H9 (cell line): ENCODE data around the gene ANKRD17. TPM values are rescaled to one million over a fixed set of nuclear protein-coding genes. Genes with fewer than 3 reads are reported as not detected.
"Not testable (repeated sequence)": the region's sequence is repeated elsewhere in the genome, so short reads cannot be mapped to it uniquely, and the experiment has no call there.

Source experiments
- DNase-seq: peaks from one replicate; pipeline ENCODE4 v3.0.0-alpha.2; 2017
- H2AFZ ChIP-seq: one replicate; pipeline ENCODE4 v1.6.1; 2013; ENCODE audit warnings: mild to moderate bottlenecking, low read length, control low read depth, moderate library complexity
- H2AK5ac ChIP-seq: 2 replicates; pipeline ENCODE4 v1.6.1; 2013; ENCODE audit warnings: low read length, control low read depth, mixed read lengths; ENCODE audit not compliant: insufficient read length
- H2BK120ac ChIP-seq: one replicate; pipeline ENCODE4 v1.6.1; 2013; ENCODE audit warnings: low read depth, mild to moderate bottlenecking, low read length, control low read depth, inconsistent platforms; ENCODE audit not compliant: poor library complexity, severe bottlenecking
- H2BK12ac ChIP-seq: 2 replicates; pipeline ENCODE4 v1.6.1; 2013; ENCODE audit warnings: low read length, control low read depth, mixed read lengths, low read depth; ENCODE audit not compliant: insufficient read length
- H2BK15ac ChIP-seq: 2 replicates; pipeline ENCODE4 v1.6.1; 2013; ENCODE audit warnings: low read depth, low read length, control low read depth
- H2BK20ac ChIP-seq: one replicate; pipeline ENCODE4 v1.6.1; 2013; ENCODE audit warnings: low read depth, mild to moderate bottlenecking, low read length, control low read depth, inconsistent platforms; ENCODE audit not compliant: poor library complexity, severe bottlenecking
- H2BK5ac ChIP-seq: 2 replicates; pipeline ENCODE4 v1.6.1; 2013; ENCODE audit warnings: low read length, control low read depth, mixed read lengths; ENCODE audit not compliant: insufficient read length
- H3K14ac ChIP-seq: 2 replicates; pipeline ENCODE4 v1.6.1; 2013; ENCODE audit warnings: low read length, control low read depth; ENCODE audit not compliant: insufficient read depth
- H3K18ac ChIP-seq: 2 replicates; pipeline ENCODE4 v1.6.1; 2013; ENCODE audit warnings: low read depth, mild to moderate bottlenecking, mixed read lengths, low read length, control low read depth; ENCODE audit not compliant: insufficient read length
- H3K23ac ChIP-seq: 2 replicates; pipeline ENCODE4 v1.6.1; 2013; ENCODE audit warnings: low read length, control low read depth, mixed read lengths, low read depth; ENCODE audit not compliant: insufficient read length
- H3K23me2 ChIP-seq: 2 replicates; pipeline ENCODE4 v1.6.1; 2013; ENCODE audit warnings: low read depth, mild to moderate bottlenecking, mixed read lengths, low read length, control low read depth; ENCODE audit not compliant: insufficient read length, poor library complexity, severe bottlenecking
- H3K27ac ChIP-seq: 2 replicates; pipeline ENCODE4 v1.5.1; 2013; ENCODE audit warnings: low read length, control low read depth, mixed read lengths, low read depth; ENCODE audit not compliant: insufficient read length
- H3K27me3 ChIP-seq: 2 replicates; pipeline ENCODE4 v1.6.1; 2013; ENCODE audit warnings: low read length, control low read depth, inconsistent platforms; ENCODE audit not compliant: insufficient read depth
- H3K4ac ChIP-seq: 2 replicates; pipeline ENCODE4 v1.6.1; 2013; ENCODE audit warnings: low read depth, mild to moderate bottlenecking, control low read depth, inconsistent platforms, low read length, moderate library complexity
- H3K4me1 ChIP-seq: 2 replicates; pipeline ENCODE4 v1.6.1; 2013; ENCODE audit warnings: low read length, control low read depth, inconsistent platforms; ENCODE audit not compliant: insufficient read depth
- H3K4me2 ChIP-seq: 2 replicates; pipeline ENCODE4 v1.6.1; 2013; ENCODE audit warnings: low read length, control low read depth, mixed read lengths; ENCODE audit not compliant: insufficient read length, insufficient read depth
- H3K56ac ChIP-seq: 2 replicates; pipeline ENCODE4 v1.6.1; 2013; ENCODE audit warnings: low read depth, mild to moderate bottlenecking, mixed read lengths, low read length, control low read depth; ENCODE audit not compliant: insufficient read length
- H3K79me1 ChIP-seq: 2 replicates; pipeline ENCODE4 v1.6.1; 2013; ENCODE audit warnings: low read depth, mild to moderate bottlenecking, moderate library complexity, low read length, control low read depth, inconsistent platforms; ENCODE audit not compliant: insufficient read depth, poor library complexity, severe bottlenecking
- H3K79me2 ChIP-seq: 2 replicates; pipeline ENCODE4 v1.6.1; 2013; ENCODE audit warnings: low read length, control low read depth, inconsistent platforms; ENCODE audit not compliant: insufficient read depth
- H3K9ac ChIP-seq: 2 replicates; pipeline ENCODE4 v1.6.1; 2013; ENCODE audit warnings: low read length, control low read depth, mixed read lengths; ENCODE audit not compliant: insufficient read length; ENCODE audit errors: extremely low read depth
- H3K9me3 ChIP-seq: one replicate; pipeline ENCODE4 v1.6.1; 2013; ENCODE audit warnings: low read depth, low read length, inconsistent platforms; ENCODE audit not compliant: control insufficient read depth
- H3T11ph ChIP-seq: one replicate; pipeline ENCODE4 v1.6.1; 2013; ENCODE audit warnings: mild to moderate bottlenecking, low read length, control low read depth, inconsistent platforms
- H4K20me1 ChIP-seq: one replicate; pipeline ENCODE4 v1.6.1; 2013; ENCODE audit not compliant: control insufficient read depth, insufficient read length, insufficient read depth
- H4K5ac ChIP-seq: 2 replicates; pipeline ENCODE4 v1.6.1; 2013; ENCODE audit warnings: low read depth, mild to moderate bottlenecking, mixed read lengths, low read length, control low read depth; ENCODE audit not compliant: insufficient read length
- H4K8ac ChIP-seq: replicated peaks from 2 replicates; pipeline ENCODE4 v1.6.1; 2013; ENCODE audit warnings: low read length, control low read depth, mixed read lengths, low read depth; ENCODE audit not compliant: insufficient read length
- H4K91ac ChIP-seq: 2 replicates; pipeline ENCODE4 v1.6.1; 2013; ENCODE audit warnings: low read depth, mild to moderate bottlenecking, moderate library complexity, mixed read lengths, low read length, control low read depth; ENCODE audit not compliant: insufficient read length
- H3K27ac Mint-ChIP-seq, 3 experiments: 2 replicates in 2 of 3; 3 replicates in 1 of 3; pipeline ENCODE4 v1.8.0; 2020 to 2021; ENCODE audit warnings: mixed read lengths in 3 of 3, mild to moderate bottlenecking in 1 of 3, moderate library complexity in 1 of 3
- H3K27me3 Mint-ChIP-seq: 2 replicates; pipeline ENCODE4 v1.8.0; 2021; ENCODE audit warnings: low read depth, mild to moderate bottlenecking, moderate library complexity, mixed read lengths
- H3K36me3 Mint-ChIP-seq, 3 experiments: 2 replicates in 2 of 3; 3 replicates in 1 of 3; pipeline ENCODE4 v1.8.0; 2020 to 2021; ENCODE audit warnings: low read depth in 3 of 3, mixed read lengths in 3 of 3; ENCODE audit not compliant: insufficient read depth in 1 of 3
- H3K4me1 Mint-ChIP-seq, 2 experiments: 2 replicates each; pipeline ENCODE4 v1.8.0; 2020; ENCODE audit warnings: mixed read lengths in 2 of 2
- H3K4me3 Mint-ChIP-seq, 2 experiments: 2 replicates in 1 of 2; 3 replicates in 1 of 2; pipeline ENCODE4 v1.8.0; 2020 to 2021; ENCODE audit warnings: mild to moderate bottlenecking in 2 of 2, mixed read lengths in 2 of 2, moderate library complexity in 1 of 2
- H3K9me3 Mint-ChIP-seq, 2 experiments: 2 replicates in 1 of 2; 3 replicates in 1 of 2; pipeline ENCODE4 v1.8.0; 2020; ENCODE audit warnings: mild to moderate bottlenecking in 2 of 2, mixed read lengths in 2 of 2, moderate library complexity in 1 of 2
- whole genome bisulfite sequencing: extraction: QIAGEN DNeasy Blood & Tissue Kit; methylation state at CpG from one replicate; pipeline ENCODE4 v1.1.7; 2013; ENCODE audit warnings: missing lambda C conversion rate, low lambda C conversion rate, mixed read lengths; ENCODE audit not compliant: insufficient read length; ENCODE audit errors: extremely low coverage; 5-methylcytosine and 5-hydroxymethylcytosine counted together
- total RNA-seq: library from RNA; stranded (reverse); gene quantifications from 2 replicates; pipeline ENCODE4 v1.2.1, GENCODE V29; 2021
- TF ChIP-seq, protein P1 (sequence below): fragments of 200-600 bp; sonication (generic); conservative IDR thresholded peaks from 3 replicates; pipeline ENCODE4 v1.8.0; 2021; ENCODE audit warnings: antibody characterized with exemption, mild to moderate bottlenecking

ANKRD17 gene
- total RNA-seq, 1 experiment from 2014 or later, result 82.4 TPM

DNA sequence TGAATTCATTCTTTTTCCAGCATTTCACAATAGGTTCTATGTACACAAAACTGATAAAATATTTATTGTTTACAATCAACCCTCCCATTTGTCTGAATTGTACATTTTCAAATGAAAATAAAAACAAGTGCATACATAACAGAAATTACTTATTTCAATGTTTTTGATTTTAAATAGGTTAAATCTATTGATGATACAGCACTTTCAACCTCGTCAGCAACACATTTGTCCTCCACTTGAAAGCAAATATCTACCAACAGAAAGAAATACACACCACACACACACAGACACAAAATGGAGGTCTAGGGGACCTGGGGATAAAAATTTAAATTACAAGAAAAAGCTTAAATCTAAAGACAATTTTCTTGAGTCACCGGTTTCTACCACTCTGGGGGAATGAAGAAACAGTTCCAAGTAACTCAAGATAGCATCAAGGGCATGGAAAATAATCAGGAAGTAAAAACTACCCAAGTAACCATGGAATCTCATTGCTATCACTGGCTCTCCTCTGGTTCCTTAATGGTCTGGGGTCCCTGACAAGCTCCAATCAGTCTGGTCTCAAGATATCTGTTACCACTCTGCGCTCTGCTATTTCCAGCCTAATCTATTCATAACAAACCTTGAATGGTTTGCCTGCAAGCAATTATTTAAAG lies 27.6 kb downstream of the ANKRD17 start:
- Histone ChIP-seq H3K4me1 (no peaks in the 10 kb centered on the region), H4K8ac (no peak overlapping the region), H3K79me1 (peaks cover 4% of the 10 kb centered on the region), H3K27me3 (no peaks in the 10 kb centered on the region), H2AK5ac (no peak overlapping the region), H3K23me2 (no peaks in the 10 kb centered on the region), H3K23ac (no peak overlapping the region), H2BK15ac (no peak overlapping the region), H3K27ac (no peak overlapping the region), H2AFZ (no peak overlapping the region), H3K79me2 (peaks cover 2% of the 10 kb centered on the region; the same call in 1 of the 2 replicates), H3K14ac (no peak overlapping the region), H4K20me1 (no peaks in the 10 kb centered on the region), H4K5ac (no peak overlapping the region), H3K56ac (no peak overlapping the region), H3K4ac (no peak overlapping the region), H3T11ph (no peak overlapping the region), H4K91ac (no peak overlapping the region), H2BK120ac (no peak overlapping the region), H2BK20ac (no peak overlapping the region), H2BK5ac (no peak overlapping the region), H3K9ac (no peak overlapping the region), H3K4me2 (no peak overlapping the region), H2BK12ac (no peak overlapping the region), H3K9me3 (no peaks in the 10 kb centered on the region), H3K18ac (no peak overlapping the region)
- no CpG with 5 or more reads among the region's 3 CpGs for WGBS
- H3K27ac Mint-ChIP-seq, result peak overlapping the region in 2 of 3 experiments; percentile 19 to 77; a peak in 3 of 7 replicates
- TF ChIP-seq, protein P1, sequence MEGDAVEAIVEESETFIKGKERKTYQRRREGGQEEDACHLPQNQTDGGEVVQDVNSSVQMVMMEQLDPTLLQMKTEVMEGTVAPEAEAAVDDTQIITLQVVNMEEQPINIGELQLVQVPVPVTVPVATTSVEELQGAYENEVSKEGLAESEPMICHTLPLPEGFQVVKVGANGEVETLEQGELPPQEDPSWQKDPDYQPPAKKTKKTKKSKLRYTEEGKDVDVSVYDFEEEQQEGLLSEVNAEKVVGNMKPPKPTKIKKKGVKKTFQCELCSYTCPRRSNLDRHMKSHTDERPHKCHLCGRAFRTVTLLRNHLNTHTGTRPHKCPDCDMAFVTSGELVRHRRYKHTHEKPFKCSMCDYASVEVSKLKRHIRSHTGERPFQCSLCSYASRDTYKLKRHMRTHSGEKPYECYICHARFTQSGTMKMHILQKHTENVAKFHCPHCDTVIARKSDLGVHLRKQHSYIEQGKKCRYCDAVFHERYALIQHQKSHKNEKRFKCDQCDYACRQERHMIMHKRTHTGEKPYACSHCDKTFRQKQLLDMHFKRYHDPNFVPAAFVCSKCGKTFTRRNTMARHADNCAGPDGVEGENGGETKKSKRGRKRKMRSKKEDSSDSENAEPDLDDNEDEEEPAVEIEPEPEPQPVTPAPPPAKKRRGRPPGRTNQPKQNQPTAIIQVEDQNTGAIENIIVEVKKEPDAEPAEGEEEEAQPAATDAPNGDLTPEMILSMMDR, result no peak
- no peaks in the 10 kb centered on the region for H3K27me3 Mint-ChIP-seq
- H3K4me1 Mint-ChIP-seq, result peaks cover 0 to 3% of the 10 kb centered on the region in 2 experiments; a peak in 1 of 4 replicates
- peaks cover 15 to 33% (median 32%) of the 10 kb centered on the region in 3 experiments; a peak in 6 of 7 replicates for H3K36me3 Mint-ChIP-seq
- no peak overlapping the region for H3K4me3 Mint-ChIP-seq
- no peak for DNase-seq
- H3K9me3 Mint-ChIP-seq, result no peaks in the 10 kb centered on the region

GRCh38 chr4:73228800-73229199 lies 29.8 kb downstream of the ANKRD17 start:
- H2BK15ac ChIP-seq, H3K27ac ChIP-seq, H2BK20ac ChIP-seq, H2BK5ac ChIP-seq, H3K79me1 ChIP-seq, H3K9ac ChIP-seq, H2AK5ac ChIP-seq, H4K91ac ChIP-seq, H3K4me2 ChIP-seq, H3K27me3 ChIP-seq, H4K8ac ChIP-seq, H3K4ac ChIP-seq, H3K4me1 ChIP-seq, H3K9me3 Mint-ChIP-seq, H3K27me3 Mint-ChIP-seq, H2BK12ac ChIP-seq, H3K27ac Mint-ChIP-seq, H3K14ac ChIP-seq, DNase-seq, H3K4me3 Mint-ChIP-seq, H3K23ac ChIP-seq, H4K5ac ChIP-seq, H3K9me3 ChIP-seq, H3K56ac ChIP-seq, H3K23me2 ChIP-seq, H2BK120ac ChIP-seq, H2AFZ ChIP-seq, H3K18ac ChIP-seq, H3T11ph ChIP-seq, H4K20me1 ChIP-seq, H3K79me2 ChIP-seq: not testable (repeated sequence)
- WGBS, result no CpG with 5 or more reads among the region's 6 CpGs
- peaks cover 10 to 20% (median 14%) of the 10 kb centered on the region in 3 experiments; a peak in 6 of 7 replicates for H3K36me3 Mint-ChIP-seq
- peaks cover 14 to 15% of the 10 kb centered on the region in 2 experiments for H3K4me1 Mint-ChIP-seq
